A549 (cell line): Measurements from ENCODE around the gene POLQ. TPM values are rescaled to one million over a fixed set of nuclear protein-coding genes. Genes with fewer than 3 reads are reported as not detected.

ENCODE experiments used
- ATAC-seq, 2 experiments: fragments of 200-7000 bp in 1 of 2; fragments of >200 bp in 1 of 2; cut with Nextera tagmentation in 1 of 2; cut with Tn5 transposase in 1 of 2; 3 replicates each; pipeline versions ENCODE4 v1.8.0 to v1.9.1; 2018 to 2020; ENCODE audit warnings: mild to moderate bottlenecking in 1 of 2, moderate library complexity in 1 of 2
- CTCF ChIA-PET: fragments of 300-600 bp; sonication (Branson Sonifier 250); formaldehyde crosslinking; extraction: SDS; loops from one replicate; lab custom pipeline; 2021; ENCODE audit warnings: antibody characterized with exemption, inconsistent platforms; lab: Yijun Ruan, JAX
- POLR2A ChIA-PET: fragments of 350-600 bp; formaldehyde crosslinking; extraction: SDS; loops from one replicate; lab custom pipeline; 2021; ENCODE audit warnings: antibody characterized with exemption, inconsistent platforms; lab: Yijun Ruan, JAX
- DNase-seq, 2 experiments: peaks; one replicate each; pipeline versions ENCODE4 v3.0.0 to v3.0.0-alpha.2; 2011 to 2016; ENCODE audit warnings: low read depth in 1 of 2, low spot score in 1 of 2
- FAIRE-seq: peaks from 2 replicates; lab custom pipeline; 2011; peaks lifted over from hg19 to GRCh38; lab: Jason Lieb, UNC
- H3K27ac ChIP-seq, 2 experiments: fragments of >200 bp; sonication (Bioruptor Twin); formaldehyde crosslinking; 3 replicates each; pipeline ENCODE4 v1.5.1; 2016 to 2017
- H3K4me1 ChIP-seq: fragments of >200 bp; sonication (Bioruptor Twin); formaldehyde crosslinking; 3 replicates; pipeline ENCODE4 v1.6.1; 2016
- H3K4me2 ChIP-seq: fragments of >200 bp; sonication (Bioruptor Twin); formaldehyde crosslinking; 3 replicates; pipeline ENCODE4 v1.6.1; 2016
- H3K4me3 ChIP-seq: fragments of >200 bp; sonication (Bioruptor Twin); formaldehyde crosslinking; 3 replicates; pipeline ENCODE4 v1.5.1; 2016
- H3K9me3 ChIP-seq: fragments of >200 bp; sonication (Bioruptor Twin); formaldehyde crosslinking; 3 replicates; pipeline ENCODE4 v1.6.1; 2016
- BHLHE40 ChIP-seq: IDR thresholded peaks from 2 replicates; pipeline ENCODE4 v1.6.1; 2012; ENCODE audit warnings: low read depth, low read length, inconsistent platforms
- CEBPB ChIP-seq, 2 experiments: fragments of >200 bp in 1 of 2; sonication (Bioruptor Twin) in 1 of 2; formaldehyde crosslinking in 1 of 2; IDR thresholded peaks; 2 replicates each; pipeline ENCODE4 v1.6.1; 2012 to 2016
- CTCF ChIP-seq: fragments of >200 bp; sonication (Bioruptor Twin); formaldehyde crosslinking; IDR thresholded peaks from 3 replicates; pipeline ENCODE4 v1.5.1; 2016
- EHF ChIP-seq: fragments of 250-450 bp; sonication (Bioruptor Pico); IDR thresholded peaks from 2 replicates; pipeline ENCODE4 v1.5.0; 2020; ENCODE audit warnings: mild to moderate bottlenecking
- EHMT2 ChIP-seq: fragments of 200-600 bp; sonication (generic); IDR thresholded peaks from 2 replicates; pipeline ENCODE4 v1.6.1; 2016; ENCODE audit warnings: antibody characterized with exemption, low read depth, mild to moderate bottlenecking, moderate library complexity
- ELK1 ChIP-seq: fragments of 150-350 bp; IDR thresholded peaks from 2 replicates; pipeline ENCODE4 v1.6.1; 2014; ENCODE audit warnings: low read depth, mild to moderate bottlenecking, low read length
- EP300 ChIP-seq, 2 experiments: fragments of >200 bp; sonication (Bioruptor Twin); formaldehyde crosslinking; IDR thresholded peaks; 2 replicates in 1 of 2; 3 replicates in 1 of 2; pipeline ENCODE4 v1.6.1; 2016 to 2017
- ESRRA ChIP-seq: fragments of 150-350 bp; IDR thresholded peaks from 2 replicates; pipeline ENCODE4 v1.6.1; 2014; ENCODE audit warnings: mild to moderate bottlenecking, low read length, borderline replicate concordance
- GATA3 ChIP-seq: IDR thresholded peaks from 2 replicates; pipeline ENCODE4 v1.6.1; 2012; ENCODE audit warnings: borderline replicate concordance
- HES2 ChIP-seq: fragments of >200 bp; sonication (Bioruptor Twin); formaldehyde crosslinking; IDR thresholded peaks from 2 replicates; pipeline ENCODE4 v1.6.1; 2016
- HMGXB4 ChIP-seq: fragments of 250-450 bp; sonication (Bioruptor Pico); IDR thresholded peaks from 2 replicates; pipeline ENCODE4 v1.5.0; 2021; ENCODE audit warnings: mild to moderate bottlenecking, moderate library complexity, borderline replicate concordance
- HOXB5 ChIP-seq: fragments of 250-450 bp; sonication (Bioruptor Pico); IDR thresholded peaks from 2 replicates; pipeline ENCODE4 v1.5.0; 2020; ENCODE audit warnings: mild to moderate bottlenecking, moderate library complexity
- JUNB ChIP-seq: fragments of >200 bp; sonication (Bioruptor Twin); formaldehyde crosslinking; IDR thresholded peaks from 2 replicates; pipeline ENCODE4 v1.6.1; 2016
- KDM5A ChIP-seq: fragments of 200-600 bp; sonication (generic); IDR thresholded peaks from 2 replicates; pipeline ENCODE4 v1.6.1; 2016; ENCODE audit warnings: antibody characterized with exemption, mild to moderate bottlenecking
- MAFK ChIP-seq: fragments of 450-650 bp; IDR thresholded peaks from 2 replicates; pipeline ENCODE4 v1.6.1; 2014; ENCODE audit not compliant: partially characterized antibody
- NPAS2 ChIP-seq: fragments of 250-450 bp; sonication (Bioruptor Pico); IDR thresholded peaks from 2 replicates; pipeline ENCODE4 v1.8.0; 2022; ENCODE audit warnings: mild to moderate bottlenecking, moderate library complexity, borderline replicate concordance
- NR3C1 ChIP-seq: fragments of >200 bp; sonication (Bioruptor Twin); formaldehyde crosslinking; IDR thresholded peaks from 3 replicates; pipeline ENCODE4 v1.6.1; 2017
- PBX3 ChIP-seq: IDR thresholded peaks from 2 replicates; pipeline ENCODE4 v1.6.1; 2012
- RAD21 ChIP-seq, 2 experiments: fragments of >200 bp in 1 of 2; sonication (Bioruptor Twin) in 1 of 2; formaldehyde crosslinking in 1 of 2; IDR thresholded peaks in 1 of 2; conservative IDR thresholded peaks in 1 of 2; 2 replicates in 1 of 2; 3 replicates in 1 of 2; pipeline ENCODE4 v1.6.1; 2012 to 2018; ENCODE audit warnings: inconsistent platforms in 1 of 2
- RCOR1 ChIP-seq: fragments of 150-350 bp; IDR thresholded peaks from 2 replicates; pipeline ENCODE4 v1.6.1; 2014; ENCODE audit warnings: antibody characterized with exemption, low read length, low read depth
- SMC3 ChIP-seq: fragments of >200 bp; sonication (Bioruptor Twin); formaldehyde crosslinking; IDR thresholded peaks from 3 replicates; pipeline ENCODE4 v1.6.1; 2018; ENCODE audit warnings: inconsistent platforms
- TP53 ChIP-seq: fragments of 250-450 bp; sonication (Bioruptor Pico); IDR thresholded peaks from 2 replicates; pipeline ENCODE4 v1.5.0; 2021; ENCODE audit warnings: mild to moderate bottlenecking, moderate library complexity
- USF2 ChIP-seq: fragments of 450-650 bp; IDR thresholded peaks from 2 replicates; pipeline ENCODE4 v1.6.1; 2014; ENCODE audit warnings: antibody characterized with exemption
- ZC3H11A ChIP-seq: fragments of 450-650 bp; IDR thresholded peaks from 2 replicates; pipeline ENCODE4 v1.6.1; 2014; ENCODE audit warnings: antibody characterized with exemption, mild to moderate bottlenecking
- ZSCAN20 ChIP-seq: fragments of 250-450 bp; sonication (Bioruptor Pico); IDR thresholded peaks from 2 replicates; pipeline ENCODE4 v1.8.0; 2022; ENCODE audit warnings: mild to moderate bottlenecking, moderate library complexity
- WGBS: methylation state at CpG from one replicate; pipeline ENCODE4 v1.1.6; 2017; ENCODE audit errors: missing lambda C conversion rate; 5-methylcytosine and 5-hydroxymethylcytosine counted together
- polyA plus RNA-seq, 4 experiments: library from polyadenylated mRNA; depleted of rRNA in 3 of 4; stranded (reverse); fragments of >200 nt; fragmentation: RNase III in 1 of 4; extraction: RNeasy Plus Mini Kit Qiagen cat#74134 plus additional on column Dnase treatment in 1 of 4; gene quantifications; 2 replicates in 3 of 4; 3 replicates in 1 of 4; pipeline ENCODE4 v1.2.3, GENCODE V29; 2011 to 2017

The POLQ gene
- polyA plus RNA-seq, 2 of the 4 experiments (the other 2 are of a cell fraction), result 9.9 to 12.4 TPM

GRCh38 chr3:121542924-121543323 lies 2.9 kb downstream of the POLQ start:
- ATAC-seq (no peak), FAIRE-seq (no peak), DNase-seq (no peak)
- H3K4me3 ChIP-seq, result no peak overlapping the region
- ChIA-PET CTCF (interaction anchor here (0.6 kb wide), 1 partner anchor 1936 kb away, joined by 3 read pairs; no protein-coding TSS in a partner anchor), POLR2A (no interaction called here)
- peaks cover 6% of the 10 kb centered on the region; the same call in 2 of the 3 replicates for H3K4me1 ChIP-seq
- H3K4me2 ChIP-seq, result no peak overlapping the region
- no peaks in the 10 kb centered on the region for H3K9me3 ChIP-seq
- TF ChIP-seq HOXB5 (no peak), CEBPB (IDR thresholded peaks at IDR 0.05) (peak in 1 of 2 experiments; percentile 32; a peak in 1 of 4 replicates)
- H3K27ac ChIP-seq, result no peak overlapping the region

- H3K9me3 ChIP-seq, result no peaks in the 10 kb centered on the region
- POLR2A ChIA-PET, result no interaction called here
- no peak for FAIRE-seq
- no peak for ATAC-seq
- no peak overlapping the region for H3K4me2 ChIP-seq
- H3K27ac ChIP-seq, result no peak overlapping the region
- TF ChIP-seq NPAS2 (CRISPR knock-in tag) (no peak), HES2 (no peak), BHLHE40 (no peak), RCOR1 (no peak), ELK1 (no peak), EP300 (IDR thresholded peaks at IDR 0.05) (no peak)
- no peak for DNase-seq
- H3K4me3 ChIP-seq, result no peak overlapping the region
- CTCF ChIA-PET, result no interaction called here
- H3K4me1 ChIP-seq, result no peaks in the 10 kb centered on the region
Observed at GRCh38 chr3:121531269-121531668, 14.5 kb downstream of the POLQ start.

- no peak for FAIRE-seq
- TF ChIP-seq ZC3H11A (no peak), HES2 (no peak), MAFK (no peak), EP300 (IDR thresholded peaks at IDR 0.05) (no peak), CTCF (peak; percentile 54), EHF (CRISPR knock-in tag) (no peak), RAD21 (conservative IDR thresholded peaks at IDR 0.05 in 1 of 2, IDR thresholded peaks at IDR 0.05 in 1 of 2) (peak in 1 of 2 experiments; percentile 34; a peak in 1 of 5 replicates), USF2 (no peak), JUNB (no peak), KDM5A (no peak), GATA3 (no peak), ZSCAN20 (CRISPR knock-in tag) (no peak), HMGXB4 (CRISPR knock-in tag) (no peak), PBX3 (no peak), TP53 (CRISPR knock-in tag) (no peak), NPAS2 (CRISPR knock-in tag) (no peak), ESRRA (no peak), NR3C1 (no peak), EHMT2 (no peak), SMC3 (peak; percentile 45; the same call in 2 of the 3 replicates)
- TF ChIP-seq, all 56 proteins: peak for 3
- 82% methylated on average over 3 of the region's 3 CpGs for WGBS
- Histone ChIP-seq H3K27ac (no peak overlapping the region), H3K9me3 (no peaks in the 10 kb centered on the region), H3K4me1 (no peaks in the 10 kb centered on the region), H3K4me2 (no peak overlapping the region), H3K4me3 (no peak overlapping the region)
- ChIA-PET CTCF (interaction anchor here (0.7 to 1.2 kb wide), 4 partner anchors 16 to 968 kb away, joined by 3 to 4 read pairs (median 4); partner anchors contain the start of gene POLQ), POLR2A (no interaction called here)
- peak; percentile 6 to 21 for DNase-seq
- peak; percentile 46 to 56; a peak in 2 of 6 replicates for ATAC-seq
Observed at GRCh38 chr3:121529308-121529707, 16.5 kb downstream of the POLQ start.
